Nucleus accumbens (tissue), 56 donors: ENCODE data around the gene MIAT.

ENCODE experiments used
- DNase-seq, 56 donors: peaks; one replicate each; lab custom pipeline; 2025; lab: John Stamatoyannopoulos, UW

MIAT gene

DNA sequence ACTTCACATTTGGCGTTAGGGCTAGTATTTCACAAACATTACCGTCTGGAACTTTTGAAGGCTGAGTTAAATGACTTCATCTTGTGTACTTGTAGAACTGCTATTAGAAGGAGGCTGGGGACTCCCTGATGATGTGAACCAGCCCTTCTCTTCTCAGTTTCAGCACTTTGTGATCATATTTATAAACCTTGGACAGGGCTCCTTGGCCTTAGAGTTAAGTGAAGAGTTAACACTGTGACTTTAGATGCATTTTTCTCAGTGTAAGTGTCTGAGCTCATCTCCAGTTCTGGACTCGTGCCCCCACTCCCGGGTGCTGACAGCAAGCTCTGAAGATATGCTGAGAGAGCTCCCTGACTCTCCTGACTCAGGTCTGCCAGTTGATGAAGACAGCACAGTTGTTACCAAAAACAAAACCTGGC lies 8.4 kb downstream of the MIAT start:
- no peak for DNase-seq

DNA sequence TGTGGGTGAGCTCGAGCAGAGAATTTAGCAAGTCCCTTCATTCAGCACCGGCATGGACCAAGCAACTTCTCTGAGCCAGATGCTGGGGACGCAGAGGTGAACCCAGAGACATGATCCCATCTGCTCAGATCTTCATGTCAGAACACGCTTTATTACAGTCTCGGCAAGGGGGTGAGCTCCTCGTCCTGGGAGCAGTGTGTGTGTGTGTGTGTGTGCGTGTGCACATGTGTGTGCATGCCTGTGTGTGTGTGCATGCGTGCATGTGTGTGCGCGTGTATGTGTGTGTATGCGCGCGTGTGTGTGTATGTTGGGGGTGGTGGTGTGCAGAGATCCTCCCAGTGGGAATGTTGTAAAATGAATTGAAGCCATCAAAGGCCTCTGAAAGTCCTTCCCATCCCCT lies 9.8 kb downstream of the MIAT start:
- no peak for DNase-seq

- DNase-seq: peak in 1 of 56 donors; percentile 4
Observed at GRCh38 chr22:26669060-26669481, 11.7 kb downstream of the MIAT start.

GRCh38 chr22:26670459-26670858 lies 13.1 kb downstream of the MIAT start:
- no peak for DNase-seq

DNA sequence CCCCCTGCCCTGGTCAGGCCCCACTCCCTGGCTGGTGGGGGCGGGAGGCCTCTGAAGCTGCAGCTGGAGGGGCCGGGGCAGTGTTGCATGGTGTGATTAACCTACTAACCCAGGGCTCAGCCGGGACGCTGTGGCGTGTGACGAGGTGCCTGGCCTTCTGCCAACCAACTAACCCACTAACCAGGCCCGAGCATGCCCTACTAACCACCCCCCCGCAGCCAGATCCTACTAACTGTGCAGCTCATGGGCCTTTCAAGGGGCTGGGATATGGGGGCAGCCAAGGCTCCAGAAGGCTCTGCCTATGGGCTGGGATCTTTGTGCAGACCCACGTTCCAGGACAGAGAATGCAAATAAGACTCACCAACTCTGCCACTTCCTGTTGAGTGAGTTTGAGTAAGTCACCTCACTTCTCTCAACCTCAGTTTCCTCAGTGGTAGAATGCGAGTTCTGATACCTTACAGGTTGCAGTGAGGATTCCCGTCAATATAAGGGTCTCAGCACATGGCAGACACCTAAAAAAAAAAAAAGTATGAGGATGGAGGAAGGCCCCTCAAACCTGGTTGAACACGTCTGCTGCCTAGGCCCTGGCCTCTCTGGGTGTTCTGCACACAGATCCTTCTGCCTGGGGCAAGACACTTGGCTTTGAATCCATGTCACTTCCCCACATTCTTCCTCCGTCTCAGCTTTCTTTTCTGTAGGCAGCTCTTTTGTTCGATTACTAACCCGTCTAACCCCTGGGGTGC lies 14.1 kb downstream of the MIAT start:
- peak in 1 of 56 donors; percentile 17 for DNase-seq

GRCh38 chr22:26672060-26672471 lies 14.7 kb downstream of the MIAT start:
- no peak for DNase-seq

DNA sequence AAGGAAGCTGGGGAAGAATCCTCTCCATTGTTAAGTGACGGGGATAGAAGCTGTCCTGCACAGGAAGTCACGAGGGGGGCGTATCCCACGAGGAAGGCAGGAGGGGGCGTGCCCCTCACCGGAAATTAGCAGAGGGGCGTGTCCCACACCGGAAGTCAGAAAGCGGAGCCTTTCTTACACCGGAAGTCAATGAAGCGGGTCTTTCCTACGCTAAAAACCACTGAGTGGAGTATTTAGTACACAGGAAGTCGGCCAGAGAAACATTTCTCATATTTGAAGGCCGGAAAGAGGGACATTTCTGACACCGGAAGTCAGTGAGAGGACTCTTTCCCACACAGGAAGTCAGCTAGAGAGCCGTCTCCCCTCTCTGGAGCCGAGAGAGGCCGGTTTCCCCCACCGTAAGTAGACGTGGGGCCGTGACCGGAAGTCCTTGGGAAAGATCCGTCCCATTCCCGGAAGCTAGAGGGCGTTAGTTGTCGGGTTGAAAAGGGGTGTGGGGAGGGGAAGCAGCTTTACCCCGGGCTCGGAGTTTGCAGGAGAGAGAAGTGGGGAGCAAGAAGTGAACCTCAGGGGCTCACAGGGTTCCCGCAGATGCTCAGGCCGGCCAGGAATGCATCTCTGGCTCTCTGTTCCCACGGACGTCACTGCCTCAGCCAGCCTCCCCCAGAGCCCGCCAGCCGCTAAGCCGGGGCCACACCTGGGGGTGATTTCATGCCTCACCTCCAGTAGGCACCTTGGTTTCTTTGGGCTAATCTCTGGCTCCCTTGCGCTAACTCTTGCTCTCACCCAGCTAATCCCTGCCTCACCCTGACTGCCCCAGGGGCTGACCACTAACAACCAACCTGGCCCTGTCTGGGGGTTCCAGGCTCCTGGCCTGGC lies 15.4 kb downstream of the MIAT start:
- peak in 55 of 56 donors; percentile 40 to 96 (median 88) for DNase-seq

GRCh38 chr22:26673486-26673885 lies 16.1 kb downstream of the MIAT start:
- DNase-seq: no peak

GRCh38 chr22:26674211-26675190 lies 17.1 kb downstream of the MIAT start:
- peak in 1 of 56 donors; percentile 4 for DNase-seq

DNA sequence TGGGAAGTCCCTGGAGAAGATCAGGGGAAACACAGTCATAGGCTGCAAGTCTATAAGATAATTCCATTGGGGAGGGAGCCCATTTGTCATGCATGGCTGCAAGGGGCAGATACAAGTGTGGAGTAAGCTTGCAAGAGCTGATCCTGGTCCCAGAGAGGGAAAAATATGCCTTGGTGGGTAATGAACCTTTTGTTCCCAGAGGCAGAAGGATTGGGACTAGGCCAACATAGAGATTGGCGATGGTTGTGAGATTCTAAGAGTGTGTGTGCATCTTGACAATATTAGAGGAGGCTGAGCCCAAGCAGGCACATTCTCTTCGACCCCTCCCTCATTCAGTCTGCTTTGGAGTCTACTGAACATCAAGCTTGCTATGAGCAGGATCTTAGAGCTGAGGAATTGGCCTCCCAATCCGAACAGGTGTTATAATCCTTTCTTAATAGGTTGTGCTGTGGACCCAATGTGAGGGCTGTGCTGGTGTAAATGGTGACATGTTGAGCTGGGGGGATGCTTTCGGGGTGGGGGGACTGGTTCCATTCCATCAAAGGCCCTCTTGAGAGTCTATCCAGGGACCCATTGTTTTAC lies 18.4 kb downstream of the MIAT start:
- DNase-seq: no peak

DNA sequence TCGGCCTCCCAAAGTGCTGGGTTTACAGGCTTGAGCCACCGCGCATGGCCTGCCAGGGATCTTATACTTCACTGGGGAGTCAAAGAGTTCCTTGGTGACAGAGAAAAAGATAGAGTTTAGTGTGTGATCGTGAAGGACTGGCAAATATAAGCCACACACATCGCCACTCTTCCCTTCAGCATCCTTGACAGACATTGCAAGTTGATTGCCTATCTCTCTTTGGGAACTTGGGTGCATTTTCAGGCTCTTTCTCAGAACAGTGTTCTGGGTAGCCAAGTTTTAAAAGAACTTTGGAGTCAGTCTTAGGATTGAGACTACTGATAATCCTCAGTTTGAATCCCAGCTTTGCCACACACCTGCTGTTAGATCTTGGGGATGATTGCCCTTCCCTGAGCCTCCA lies 19.8 kb downstream of the MIAT start:
- no peak for DNase-seq

DNA sequence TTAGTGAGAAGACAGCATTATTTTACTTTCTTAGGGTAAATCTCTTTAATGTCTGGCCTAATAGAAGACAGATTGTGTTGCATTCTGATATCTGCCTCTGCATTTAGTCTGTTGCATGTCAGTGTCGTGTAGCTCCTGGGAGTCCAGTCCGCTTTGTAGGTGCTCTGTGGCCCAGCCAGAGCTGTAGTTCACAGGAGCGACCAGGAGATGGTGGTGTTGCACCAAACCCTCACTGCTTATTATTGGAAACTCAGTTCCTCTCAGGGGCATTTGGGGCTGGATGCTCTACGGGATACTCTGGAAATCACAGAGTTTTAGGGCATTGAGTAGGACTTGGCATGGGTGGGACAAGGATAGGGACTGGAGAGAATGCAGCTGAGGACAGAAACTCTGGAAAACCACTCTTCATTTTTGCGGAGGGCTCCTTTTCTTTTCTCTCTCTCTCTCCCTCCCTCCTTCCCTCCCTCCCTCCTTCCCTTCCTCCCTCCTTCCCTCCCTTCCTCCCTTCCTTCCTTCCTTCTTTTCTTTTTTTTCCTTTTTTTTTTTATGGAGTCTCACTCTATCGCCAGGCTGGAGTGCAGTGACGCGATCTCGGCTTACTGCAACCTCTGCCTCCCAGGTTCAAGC lies 21.7 kb downstream of the MIAT start:
- DNase-seq: peak in 46 of 56 donors; percentile 14 to 84 (median 47)

DNA sequence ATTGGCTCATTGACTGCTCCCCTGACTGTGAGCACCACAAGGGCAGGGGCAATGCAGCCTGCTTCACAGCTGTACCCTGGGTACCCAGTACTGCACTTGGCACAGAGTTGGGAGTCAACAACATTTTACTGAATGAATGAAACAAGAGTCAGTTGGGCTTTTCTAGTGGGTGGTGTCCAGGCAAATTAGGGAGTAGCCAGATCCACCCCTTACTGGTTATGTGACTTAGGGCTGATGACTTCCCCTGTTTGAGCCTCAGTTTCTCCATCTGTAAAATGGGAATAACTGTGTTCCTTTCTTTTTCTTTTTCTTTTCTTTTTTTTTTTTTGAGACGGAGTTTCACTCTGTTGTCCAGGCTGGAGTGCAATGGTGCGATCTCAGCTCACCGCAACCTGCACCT lies 23.1 kb downstream of the MIAT start:
- no peak for DNase-seq

GRCh38 chr22:26681395-26681821 lies 24.0 kb downstream of the MIAT start:
- no peak for DNase-seq

- DNase-seq: no peak
Observed at GRCh38 chr22:26684168-26684567, 26.8 kb downstream of the MIAT start.

GRCh38 chr22:26685601-26686000 lies 28.2 kb downstream of the MIAT start:
- DNase-seq: no peak

DNA sequence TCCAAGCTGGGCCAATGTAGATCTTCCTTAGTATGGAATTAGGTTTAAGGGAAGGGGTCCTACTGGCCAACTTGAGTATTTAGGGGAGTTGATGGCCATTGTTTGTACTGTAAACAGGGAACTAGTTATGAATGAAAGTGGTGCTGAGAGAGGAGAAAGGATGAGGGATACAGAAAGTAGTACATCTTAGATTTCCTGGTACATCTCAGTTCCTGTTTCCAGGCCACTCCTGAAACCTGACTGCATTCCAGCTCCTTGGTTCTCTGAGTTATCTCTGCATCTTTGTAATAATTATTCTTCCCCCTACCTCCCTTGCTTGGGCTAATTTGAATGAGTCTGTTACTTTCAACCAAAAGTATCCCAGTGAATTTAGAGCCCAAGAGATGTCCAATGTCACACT lies 30.1 kb downstream of the MIAT start:
- DNase-seq: no peak

- DNase-seq: peak in 10 of 56 donors; percentile 8 to 47 (median 32)
Observed at GRCh38 chr22:26689513-26690301, 32.3 kb downstream of the MIAT start.
